Skeletal muscle tissue (tissue), 4 donors: ENCODE data around the gene TRAF3IP1. TPM values are rescaled to one million over a fixed set of nuclear protein-coding genes. Genes with fewer than 3 reads are reported as not detected.
A peak's percentile ranks its signal among the peaks of the same experiment; 100 is the strongest.

Experiments
- H3K27ac ChIP-seq: one replicate; pipeline ENCODE4 v1.7.0; 2013; ENCODE audit warnings: mild to moderate bottlenecking, low read depth, low read length, inconsistent platforms
- H3K27me3 ChIP-seq, 3 donors: one replicate each; pipeline ENCODE4 v1.7.0; 2013; ENCODE audit warnings: low read length in 3 of 3; ENCODE audit not compliant: control insufficient read depth in 3 of 3, insufficient read depth in 3 of 3
- H3K36me3 ChIP-seq, 3 donors: one replicate each; pipeline ENCODE4 v1.7.0; 2013; ENCODE audit warnings: low read length in 3 of 3; ENCODE audit not compliant: control insufficient read depth in 3 of 3, insufficient read depth in 3 of 3
- H3K4me1 ChIP-seq, 3 donors: one replicate each; pipeline ENCODE4 v1.7.0; 2013; ENCODE audit warnings: low read length in 3 of 3, mild to moderate bottlenecking in 3 of 3; ENCODE audit not compliant: control insufficient read depth in 3 of 3, insufficient read depth in 3 of 3
- H3K4me3 ChIP-seq, 3 donors: one replicate each; pipeline ENCODE4 v1.7.0; 2013; ENCODE audit warnings: low read length in 3 of 3
- H3K9ac ChIP-seq, 3 donors: one replicate each; pipeline ENCODE4 v1.7.0; 2013; ENCODE audit warnings: low read length in 3 of 3, mild to moderate bottlenecking in 3 of 3, moderate library complexity in 2 of 3, low read depth in 1 of 3
- H3K9me3 ChIP-seq, 3 donors: one replicate each; pipeline ENCODE4 v1.7.0; 2013; ENCODE audit warnings: low read length in 3 of 3; ENCODE audit not compliant: control insufficient read depth in 3 of 3
- total RNA-seq: library from RNA; depleted of rRNA; stranded (reverse); fragments of >200 nt; gene quantifications from one replicate; pipeline ENCODE4 v1.2.3, GENCODE V29; 2014
- donor health status: Osteomylitis.

TRAF3IP1 gene
- total RNA-seq, 1 donor from 2014 or later, result 4.2 TPM

DNA sequence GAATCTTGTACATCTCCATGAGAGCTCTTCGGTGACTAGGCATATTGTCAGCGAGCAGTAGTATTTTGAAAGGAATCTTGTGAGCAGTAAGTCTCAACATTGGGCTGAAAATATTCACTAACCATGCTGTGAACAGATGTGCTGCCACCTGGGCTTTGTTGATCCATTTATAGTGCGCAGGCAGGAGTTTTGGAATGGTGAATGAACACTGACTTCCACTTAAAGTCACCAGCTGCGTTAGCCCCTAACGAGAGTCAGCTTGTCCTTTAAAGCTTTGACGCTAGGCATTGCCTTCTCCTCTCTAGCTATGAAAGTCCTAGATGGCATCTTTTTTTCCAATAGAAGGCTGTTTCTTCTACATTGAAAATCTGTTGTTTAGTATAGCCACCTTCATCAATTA is 110.5 kb downstream of the TRAF3IP1 start:
- Histone ChIP-seq H3K27ac (no peak overlapping the region), H3K4me3 (no peak overlapping the region), H3K9me3 (no peaks in the 10 kb centered on the region), H3K4me1 (peaks cover 13 to 24% (median 16%) of the 10 kb centered on the region in 3 donors), H3K9ac (no peak overlapping the region), H3K27me3 (no peaks in the 10 kb centered on the region), H3K36me3 (peaks cover 23 to 25% (median 25%) of the 10 kb centered on the region in 3 donors)

DNA sequence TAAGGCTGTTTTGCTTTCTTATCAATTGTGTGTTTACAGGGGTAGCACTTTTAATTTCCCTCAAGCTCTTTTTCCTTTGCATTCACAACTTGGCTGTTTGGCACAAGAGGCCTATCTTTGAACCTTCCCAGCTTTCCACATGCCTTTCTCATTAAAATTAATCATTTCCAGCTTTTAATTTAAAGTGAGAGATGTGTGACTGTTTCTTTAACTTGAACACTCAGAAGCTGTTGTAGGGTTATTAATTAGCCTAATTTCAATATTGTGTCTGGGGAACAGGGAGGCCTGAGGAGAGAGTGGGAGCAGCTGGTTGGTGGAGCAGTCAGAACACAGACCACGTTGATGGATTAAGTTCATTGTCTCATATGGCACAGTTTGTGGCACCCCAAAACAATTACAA is 111.1 kb downstream of the TRAF3IP1 start:
- Histone ChIP-seq H3K27me3 (no peaks in the 10 kb centered on the region), H3K27ac (no peak overlapping the region), H3K9ac (no peak overlapping the region), H3K4me3 (no peak overlapping the region), H3K9me3 (no peaks in the 10 kb centered on the region), H3K4me1 (peaks cover 8 to 18% (median 10%) of the 10 kb centered on the region in 3 donors), H3K36me3 (peaks cover 23 to 28% (median 25%) of the 10 kb centered on the region in 3 donors)

GRCh38 chr2:238433300-238433915 is 113.1 kb downstream of the TRAF3IP1 start:
- H3K27ac ChIP-seq, result no peak overlapping the region

DNA sequence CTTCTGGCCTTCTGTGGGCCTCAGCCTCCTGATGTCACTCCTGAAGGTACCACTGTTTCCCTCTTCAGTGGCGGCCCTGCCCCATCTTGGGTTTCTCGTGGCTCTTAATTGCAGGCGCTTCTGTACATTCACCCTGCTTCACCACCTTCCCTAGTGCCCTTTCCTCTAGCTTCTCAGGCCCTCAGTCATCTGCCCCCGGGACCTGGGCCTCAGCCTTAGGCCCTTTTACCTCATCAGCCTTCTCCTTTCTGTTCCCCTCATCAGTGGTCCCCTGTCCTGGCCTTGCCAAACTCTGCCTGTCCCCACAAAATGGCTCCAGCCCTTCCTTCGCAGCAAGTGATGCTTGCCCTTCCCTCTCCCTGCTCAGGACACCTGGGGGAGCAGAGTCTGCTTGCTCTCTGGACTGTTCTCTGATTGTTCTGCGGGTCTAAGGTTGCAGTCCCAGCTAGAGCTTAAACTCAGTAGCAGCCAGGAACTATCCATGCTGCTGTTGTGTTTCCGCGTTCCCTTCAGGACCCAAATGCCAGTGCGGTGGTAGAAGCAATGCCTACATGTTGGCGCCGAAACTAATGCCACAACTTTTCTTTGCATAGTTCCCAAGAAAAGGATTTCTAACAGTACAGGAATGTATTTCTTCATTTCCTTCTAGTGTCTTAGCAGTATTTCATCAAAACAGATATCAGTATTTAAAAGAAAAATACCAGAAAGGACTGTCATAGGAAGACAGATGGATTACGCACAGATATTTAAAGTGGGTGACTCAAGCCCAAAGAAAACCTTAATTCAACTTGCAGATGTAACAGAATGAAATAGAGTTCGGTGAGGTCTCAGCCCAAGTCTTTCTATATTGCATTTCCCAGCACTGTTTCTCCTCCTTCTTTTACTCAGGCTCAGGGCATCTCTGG is 113.9 kb downstream of the TRAF3IP1 start:
- H3K36me3 ChIP-seq, result peaks cover 23 to 28% (median 25%) of the 10 kb centered on the region in 3 donors
- no peak overlapping the region for H3K4me3 ChIP-seq
- peaks cover 2 to 4% (median 2%) of the 10 kb centered on the region in 3 donors for H3K4me1 ChIP-seq
- no peak overlapping the region for H3K9ac ChIP-seq
- H3K27me3 ChIP-seq, result no peaks in the 10 kb centered on the region
- H3K27ac ChIP-seq, result no peak overlapping the region
- no peaks in the 10 kb centered on the region for H3K9me3 ChIP-seq

More at GRCh38 chr2:238433300-238433915, 113.1 kb downstream of the TRAF3IP1 start:
- H3K36me3 ChIP-seq, result peaks cover 23 to 28% (median 25%) of the 10 kb centered on the region in 3 donors
- H3K9ac ChIP-seq, result no peak overlapping the region
- H3K4me1 ChIP-seq, result peaks cover 0 to 4% (median under 1%) of the 10 kb centered on the region in 3 donors
- no peak overlapping the region for H3K4me3 ChIP-seq
- no peaks in the 10 kb centered on the region for H3K9me3 ChIP-seq
- H3K27me3 ChIP-seq, result no peaks in the 10 kb centered on the region

DNA sequence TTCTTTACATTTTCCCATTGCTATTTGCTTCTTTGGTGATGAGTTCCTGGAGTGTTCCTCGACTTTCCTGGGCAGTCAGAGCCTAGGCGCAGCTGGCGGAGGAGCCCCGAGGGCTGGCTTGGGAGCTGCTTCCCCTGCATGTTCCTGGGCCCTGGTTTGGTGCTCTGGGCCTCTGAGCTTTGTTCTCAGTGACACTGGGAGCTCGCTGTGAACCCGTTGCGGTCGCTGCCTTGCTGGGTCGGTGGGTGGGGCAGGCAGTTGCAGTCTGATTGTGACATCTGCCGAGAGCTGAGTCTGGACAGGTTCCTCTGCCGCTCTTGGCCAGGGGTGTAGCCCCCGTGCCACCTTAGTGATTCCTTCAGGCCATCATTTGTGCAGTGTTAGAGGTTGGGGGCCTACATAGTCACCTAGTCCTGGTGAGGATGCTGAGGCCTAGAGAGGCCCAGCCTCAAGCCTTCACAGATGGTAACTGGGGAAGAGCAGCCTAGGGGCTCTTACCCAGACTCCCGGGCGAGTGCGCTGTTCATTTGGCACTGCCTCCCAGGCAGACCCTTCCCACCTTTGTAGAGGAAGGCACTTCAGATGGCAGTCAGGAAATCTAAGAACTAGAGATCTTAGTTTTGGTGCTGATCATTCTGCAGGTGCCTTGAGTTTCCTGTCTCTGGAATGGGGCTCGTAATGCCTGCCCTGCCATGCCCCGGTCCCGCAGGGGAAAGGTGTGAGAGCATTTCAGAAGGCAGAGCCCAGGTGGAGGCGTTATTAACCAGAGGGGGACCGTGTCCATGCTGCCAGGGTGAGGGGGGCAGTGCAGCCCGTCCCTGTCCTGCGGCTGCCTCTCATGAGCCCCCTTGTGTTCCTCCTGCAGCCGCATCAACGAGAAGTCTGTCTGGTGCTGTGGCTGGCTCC is 114.8 kb downstream of the TRAF3IP1 start:
- H3K9me3 ChIP-seq, result no peaks in the 10 kb centered on the region
- H3K4me3 ChIP-seq, result no peak overlapping the region
- H3K36me3 ChIP-seq, result peaks cover 23 to 28% (median 25%) of the 10 kb centered on the region in 3 donors
- H3K9ac ChIP-seq, result no peak overlapping the region
- no peaks in the 10 kb centered on the region for H3K27me3 ChIP-seq
- H3K27ac ChIP-seq, result no peak overlapping the region
- peaks cover 9 to 13% (median 11%) of the 10 kb centered on the region in 3 donors for H3K4me1 ChIP-seq

- no peaks in the 10 kb centered on the region for H3K9me3 ChIP-seq
- H3K4me1 ChIP-seq, result peaks cover 14 to 19% (median 17%) of the 10 kb centered on the region in 3 donors
- no peak overlapping the region for H3K9ac ChIP-seq
- H3K4me3 ChIP-seq, result no peak overlapping the region
- H3K27me3 ChIP-seq, result no peaks in the 10 kb centered on the region
- H3K27ac ChIP-seq, result no peak overlapping the region
- peaks cover 21 to 28% (median 23%) of the 10 kb centered on the region in 3 donors for H3K36me3 ChIP-seq
Observed at GRCh38 chr2:238435752-238436096, 115.4 kb downstream of the TRAF3IP1 start.

DNA sequence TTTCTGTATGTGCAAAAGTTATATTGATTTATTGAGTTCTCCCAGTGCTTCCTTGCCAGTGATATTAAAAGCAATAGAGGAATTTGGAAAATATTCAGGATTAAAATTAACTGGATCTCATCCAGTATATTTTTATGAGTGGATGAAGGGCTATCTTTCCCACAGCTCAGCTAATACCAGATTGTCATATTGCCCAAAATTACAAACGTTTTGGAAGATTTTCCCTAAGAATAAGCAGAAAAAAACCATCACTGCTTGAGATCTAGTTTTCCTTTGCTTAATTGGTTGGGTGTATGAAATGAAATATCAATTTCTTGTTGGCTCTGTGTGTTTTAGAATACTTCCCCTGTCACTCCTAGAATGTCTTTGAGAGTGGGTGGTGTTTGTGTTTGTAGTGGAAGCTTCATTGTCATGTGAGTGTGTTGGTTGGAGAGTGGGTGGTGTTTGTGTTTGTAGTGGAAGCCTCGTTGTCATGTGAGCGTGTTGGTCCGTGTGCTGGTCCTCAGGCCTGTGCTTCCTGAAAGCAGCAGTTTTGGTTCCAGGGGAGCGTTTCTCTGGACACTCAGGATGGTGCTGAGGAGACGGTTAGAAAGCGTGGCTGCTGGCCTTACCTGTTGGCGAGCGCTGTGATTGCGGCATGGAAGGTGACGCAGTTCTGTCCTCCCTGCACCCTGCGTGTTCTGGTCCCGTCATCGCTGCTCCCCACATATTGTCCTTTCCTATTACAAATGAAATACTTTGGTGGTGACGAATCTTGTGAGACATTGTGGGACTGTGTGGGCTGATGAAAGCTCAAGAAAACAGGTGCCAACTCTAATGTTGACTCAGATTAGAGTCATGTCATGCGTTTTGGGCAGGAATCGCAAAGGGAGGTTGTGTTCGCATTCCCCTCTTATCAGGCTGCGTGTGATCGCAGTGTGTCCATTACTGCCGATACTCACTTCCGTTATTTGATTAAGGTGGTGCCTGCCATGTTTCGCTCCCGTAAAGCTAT is 118.8 kb downstream of the TRAF3IP1 start:
- Histone ChIP-seq H3K9me3 (no peaks in the 10 kb centered on the region), H3K9ac (no peak overlapping the region), H3K4me3 (peak overlapping the region in 1 of 3 donors; percentile 27), H3K4me1 (peaks cover 16 to 25% (median 17%) of the 10 kb centered on the region in 3 donors), H3K27me3 (no peaks in the 10 kb centered on the region), H3K27ac (peak overlapping the region; percentile 9), H3K36me3 (peaks cover 12 to 20% (median 15%) of the 10 kb centered on the region in 3 donors)

- Histone ChIP-seq H3K4me3 (peak overlapping the region in 1 of 3 donors; percentile 27), H3K9ac (peak overlapping the region in 1 of 3 donors; percentile 32), H3K4me1 (peaks cover 16 to 25% (median 17%) of the 10 kb centered on the region in 3 donors), H3K27me3 (no peaks in the 10 kb centered on the region), H3K27ac (no peak overlapping the region), H3K36me3 (peaks cover 14 to 19% (median 17%) of the 10 kb centered on the region in 3 donors), H3K9me3 (no peaks in the 10 kb centered on the region)
Observed at GRCh38 chr2:238439917-238440316, 119.6 kb downstream of the TRAF3IP1 start.
